Measurements from ENCODE around the gene TPPP3.
A peak's percentile ranks its signal among the peaks of the same experiment; 100 is the strongest.

TPPP3 gene

DNA sequence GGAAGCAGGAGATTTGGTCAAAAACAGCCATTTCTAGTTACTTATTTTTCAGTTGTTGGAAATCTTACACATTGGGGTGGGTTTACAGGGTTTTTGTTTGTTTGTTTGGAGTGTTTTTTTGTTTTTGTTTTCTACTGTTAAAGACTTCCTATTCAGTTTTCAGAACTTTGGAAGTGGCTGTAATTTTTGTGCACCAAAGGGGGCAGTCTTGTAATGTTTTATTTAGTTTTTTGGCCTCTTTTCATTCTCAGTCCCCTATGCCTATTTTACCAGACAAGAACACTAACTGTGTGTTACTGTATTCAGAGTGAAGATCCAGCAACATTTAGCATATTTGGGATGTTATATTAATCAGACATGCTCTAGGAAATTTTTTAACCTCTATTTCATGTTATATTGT lies 20.6 kb downstream of the TPPP3 start:
- Histone ChIP-seq H2BK12ac (ENCODE audit: low read length in 2 of 2) (no peak overlapping the region), H3K79me1 (replicated peaks; ENCODE audit: low read length, poor library complexity, severe bottlenecking) (no peaks in the 10 kb centered on the region)

GRCh38 chr16:67370661-67371060 lies 22.6 kb downstream of the TPPP3 start:
- Histone ChIP-seq H2AFZ (ENCODE audit: low read depth, low read length) (no peak overlapping the region), H3K4ac (ENCODE audit: low read depth in 1 of 2, low read length in 2 of 2) (no peak overlapping the region), H3K18ac (ENCODE audit: low read depth in 1 of 2, low read length in 2 of 2) (no peak overlapping the region), H2AK5ac (ENCODE audit: low read length, severe bottlenecking) (no peak overlapping the region), H3K9ac (ENCODE audit: low read length) (no peak overlapping the region), H3K9me3 (ENCODE audit: control insufficient read depth, low read length) (no peaks in the 10 kb centered on the region), H3K23ac (ENCODE audit: low read length in 2 of 2) (no peak overlapping the region), H4K8ac (ENCODE audit: low read length) (no peak overlapping the region), H2BK15ac (ENCODE audit: low read depth, poor library complexity, severe bottlenecking) (no peak overlapping the region), H4K91ac (ENCODE audit: low read length) (peak overlapping the region; percentile 39), H2BK120ac (ENCODE audit: low read depth, low read length) (no peak overlapping the region), H2BK12ac (ENCODE audit: low read length in 2 of 2) (no peak overlapping the region), H3K27ac (ENCODE audit: low read length, poor library complexity, severe bottlenecking) (no peak overlapping the region), H3K79me1 (replicated peaks; ENCODE audit: low read length, poor library complexity, severe bottlenecking) (no peaks in the 10 kb centered on the region), H3K14ac (ENCODE audit: low read length in 2 of 2) (no peak overlapping the region), H2BK5ac (ENCODE audit: low read depth, low read length, poor library complexity, severe bottlenecking) (no peak overlapping the region), H3K36me3 (ENCODE audit: control insufficient read depth in 1 of 2, insufficient read depth in 2 of 2, low read depth in 1 of 2, low read length in 2 of 2) (no peaks in the 10 kb centered on the region), H3K4me2 (ENCODE audit: low read length, poor library complexity, severe bottlenecking) (no peak overlapping the region), H3K27me3 (ENCODE audit: control insufficient read depth in 1 of 2, insufficient read depth in 1 of 2, low read length in 2 of 2) (peaks cover 39 to 43% of the 10 kb centered on the region in 2 experiments), H3K4me1 (ENCODE audit: control insufficient read depth, insufficient read depth, low read depth, low read length) (no peaks in the 10 kb centered on the region), H3K4me3 (ENCODE audit: insufficient read depth in 1 of 2, low read depth in 1 of 2, low read length in 2 of 2) (no peak overlapping the region)
- no peak for DNase-seq
- 86% methylated on average over 4 of the region's 4 CpGs for WGBS

More for the DNA sequence above, 20.6 kb downstream of the TPPP3 start:
- no peak overlapping the region for H3K9ac ChIP-seq (ENCODE audit: low read length)
- H3K27ac ChIP-seq (ENCODE audit: low read length, poor library complexity, severe bottlenecking): no peak overlapping the region
- H3K27me3 ChIP-seq (ENCODE audit: control insufficient read depth in 1 of 2, insufficient read depth in 1 of 2, low read length in 2 of 2): peaks cover 34 to 41% of the 10 kb centered on the region in 2 experiments
- H3K36me3 ChIP-seq (ENCODE audit: control insufficient read depth in 1 of 2, insufficient read depth in 2 of 2, low read depth in 1 of 2, low read length in 2 of 2): no peaks in the 10 kb centered on the region
- no peak overlapping the region for H4K8ac ChIP-seq (ENCODE audit: low read length)
- H2AK5ac ChIP-seq (ENCODE audit: low read length, severe bottlenecking): no peak overlapping the region
- H3K23ac ChIP-seq (ENCODE audit: low read length in 2 of 2): no peak overlapping the region
- no peak overlapping the region for H3K4me3 ChIP-seq (ENCODE audit: insufficient read depth in 1 of 2, low read depth in 1 of 2, low read length in 2 of 2)
- no peak overlapping the region for H2BK120ac ChIP-seq (ENCODE audit: low read depth, low read length)
- no peaks in the 10 kb centered on the region for H3K4me1 ChIP-seq (ENCODE audit: control insufficient read depth, insufficient read depth, low read depth, low read length)
- H2AFZ ChIP-seq (ENCODE audit: low read depth, low read length): no peak overlapping the region
- no peaks in the 10 kb centered on the region for H3K9me3 ChIP-seq (ENCODE audit: control insufficient read depth, low read length)
- no peak overlapping the region for H2BK5ac ChIP-seq (ENCODE audit: low read depth, low read length, poor library complexity, severe bottlenecking)
- DNase-seq: peak; percentile 34
- H3K4me2 ChIP-seq (ENCODE audit: low read length, poor library complexity, severe bottlenecking): no peak overlapping the region
- no peak overlapping the region for H3K14ac ChIP-seq (ENCODE audit: low read length in 2 of 2)
- no peak overlapping the region for H3K18ac ChIP-seq (ENCODE audit: low read depth in 1 of 2, low read length in 2 of 2)
- H2BK15ac ChIP-seq (ENCODE audit: low read depth, poor library complexity, severe bottlenecking): no peak overlapping the region
- H4K91ac ChIP-seq (ENCODE audit: low read length): no peak overlapping the region
- H3K4ac ChIP-seq (ENCODE audit: low read depth in 1 of 2, low read length in 2 of 2): no peak overlapping the region

DNA sequence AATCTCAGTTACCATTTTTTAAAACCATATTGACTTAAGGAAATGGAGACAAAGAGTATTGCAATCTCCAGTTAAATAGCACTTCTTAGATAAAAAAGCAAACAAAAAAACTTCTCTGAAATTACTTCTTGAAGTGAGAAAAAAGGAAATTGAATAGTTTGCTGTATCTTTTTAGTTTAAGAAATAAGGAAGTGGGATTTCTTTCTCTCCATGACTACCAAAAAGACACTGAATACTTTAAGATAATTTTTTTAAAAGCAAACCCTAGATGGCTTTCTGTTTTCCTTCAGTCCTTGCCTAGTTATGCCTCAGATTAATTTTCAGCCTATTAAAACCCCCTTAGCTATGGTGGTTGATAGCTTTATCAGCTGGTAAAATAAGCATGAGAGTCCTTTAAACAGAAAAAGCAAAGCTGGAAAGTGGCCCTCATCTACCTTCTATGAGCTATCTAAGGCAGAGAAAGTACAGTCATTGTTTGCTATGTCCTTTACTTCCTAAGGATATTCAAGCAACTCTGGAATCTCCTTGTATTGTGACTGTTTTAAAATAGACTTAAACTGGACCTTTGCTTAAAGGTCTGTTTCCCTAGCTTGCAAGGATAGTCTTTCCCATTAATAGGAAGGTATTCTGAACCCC lies 28.6 kb downstream of the TPPP3 start:
- no peaks in the 10 kb centered on the region for H3K36me3 ChIP-seq (ENCODE audit: control insufficient read depth in 1 of 2, insufficient read depth in 2 of 2, low read depth in 1 of 2, low read length in 2 of 2)

GRCh38 chr16:67361038-67361437 lies 32.3 kb downstream of the TPPP3 start:
- H3K4ac ChIP-seq (ENCODE audit: low read depth in 1 of 2, low read length in 2 of 2): no peak overlapping the region
- H3K18ac ChIP-seq (ENCODE audit: low read depth in 1 of 2, low read length in 2 of 2): no peak overlapping the region
- H3K14ac ChIP-seq (ENCODE audit: low read length in 2 of 2): no peak overlapping the region
- no peak overlapping the region for H4K91ac ChIP-seq (ENCODE audit: low read length)
- no peak overlapping the region for H3K23ac ChIP-seq (ENCODE audit: low read length in 2 of 2)
- H2AK5ac ChIP-seq (ENCODE audit: low read length, severe bottlenecking): no peak overlapping the region
- H3K4me3 ChIP-seq (ENCODE audit: insufficient read depth in 1 of 2, low read depth in 1 of 2, low read length in 2 of 2): no peak overlapping the region
- no peaks in the 10 kb centered on the region for H3K36me3 ChIP-seq (ENCODE audit: control insufficient read depth in 1 of 2, insufficient read depth in 2 of 2, low read depth in 1 of 2, low read length in 2 of 2)
- H2BK120ac ChIP-seq (ENCODE audit: low read depth, low read length): no peak overlapping the region
- H3K4me2 ChIP-seq (ENCODE audit: low read length, poor library complexity, severe bottlenecking): no peak overlapping the region
- peaks cover 10 to 46% of the 10 kb centered on the region in 2 experiments for H3K27me3 ChIP-seq (ENCODE audit: control insufficient read depth in 1 of 2, insufficient read depth in 1 of 2, low read length in 2 of 2)
- no peak overlapping the region for H3K9ac ChIP-seq (ENCODE audit: low read length)
- H3K79me1 ChIP-seq (replicated peaks; ENCODE audit: low read length, poor library complexity, severe bottlenecking): no peaks in the 10 kb centered on the region
- H2BK12ac ChIP-seq (ENCODE audit: low read length in 2 of 2): no peak overlapping the region
- no peak overlapping the region for H4K8ac ChIP-seq (ENCODE audit: low read length)
- no peak for DNase-seq
- no peak overlapping the region for H2AFZ ChIP-seq (ENCODE audit: low read depth, low read length)
- H3K4me1 ChIP-seq (ENCODE audit: control insufficient read depth, insufficient read depth, low read depth, low read length): no peaks in the 10 kb centered on the region
- 78% methylated on average over 3 of the region's 3 CpGs for WGBS
- H2BK5ac ChIP-seq (ENCODE audit: low read depth, low read length, poor library complexity, severe bottlenecking): no peak overlapping the region
- no peak overlapping the region for H3K27ac ChIP-seq (ENCODE audit: low read length, poor library complexity, severe bottlenecking)
- no peaks in the 10 kb centered on the region for H3K9me3 ChIP-seq (ENCODE audit: control insufficient read depth, low read length)
- H2BK15ac ChIP-seq (ENCODE audit: low read depth, poor library complexity, severe bottlenecking): no peak overlapping the region

More for the DNA sequence above, 28.6 kb downstream of the TPPP3 start:
- no peak overlapping the region for H3K27ac ChIP-seq (ENCODE audit: low read length, poor library complexity, severe bottlenecking)
- no peak overlapping the region for H2BK120ac ChIP-seq (ENCODE audit: low read depth, low read length)
- H3K4ac ChIP-seq (ENCODE audit: low read depth in 1 of 2, low read length in 2 of 2): no peak overlapping the region
- H3K14ac ChIP-seq (ENCODE audit: low read length in 2 of 2): no peak overlapping the region
- no peak overlapping the region for H3K23ac ChIP-seq (ENCODE audit: low read length in 2 of 2)
- H3K9me3 ChIP-seq (ENCODE audit: control insufficient read depth, low read length): no peaks in the 10 kb centered on the region
- H2BK5ac ChIP-seq (ENCODE audit: low read depth, low read length, poor library complexity, severe bottlenecking): no peak overlapping the region
- no peak overlapping the region for H2BK12ac ChIP-seq (ENCODE audit: low read length in 2 of 2)
- H4K8ac ChIP-seq (ENCODE audit: low read length): no peak overlapping the region
- H3K79me1 ChIP-seq (replicated peaks; ENCODE audit: low read length, poor library complexity, severe bottlenecking): no peaks in the 10 kb centered on the region
- no peak overlapping the region for H2AK5ac ChIP-seq (ENCODE audit: low read length, severe bottlenecking)
- peaks cover 33 to 57% of the 10 kb centered on the region in 2 experiments for H3K27me3 ChIP-seq (ENCODE audit: control insufficient read depth in 1 of 2, insufficient read depth in 1 of 2, low read length in 2 of 2)
- H2BK15ac ChIP-seq (ENCODE audit: low read depth, poor library complexity, severe bottlenecking): no peak overlapping the region
- no peak overlapping the region for H4K91ac ChIP-seq (ENCODE audit: low read length)
- no peak overlapping the region for H3K18ac ChIP-seq (ENCODE audit: low read depth in 1 of 2, low read length in 2 of 2)
- H3K4me2 ChIP-seq (ENCODE audit: low read length, poor library complexity, severe bottlenecking): no peak overlapping the region
- no peak overlapping the region for H3K4me3 ChIP-seq (ENCODE audit: insufficient read depth in 1 of 2, low read depth in 1 of 2, low read length in 2 of 2)
- H3K9ac ChIP-seq (ENCODE audit: low read length): no peak overlapping the region
- no peaks in the 10 kb centered on the region for H3K4me1 ChIP-seq (ENCODE audit: control insufficient read depth, insufficient read depth, low read depth, low read length)
- no peak for DNase-seq
- H2AFZ ChIP-seq (ENCODE audit: low read depth, low read length): no peak overlapping the region
